Right lobe of liver (tissue), 6 donors: ENCODE results near the gene DCAF10. TPM values are rescaled to one million over a fixed set of nuclear protein-coding genes. Genes with fewer than 3 reads are reported as not detected.
A peak's percentile ranks its signal among the peaks of the same experiment; 100 is the strongest.
"Not testable (repeated sequence)": the region's sequence is repeated elsewhere in the genome, so short reads cannot be mapped to it uniquely, and the experiment has no call there.

ENCODE experiments used
- ATAC-seq, 4 donors: fragments of 200-7000 bp; cut with Tn5 transposase; one replicate each; pipeline ENCODE4 v1.9.1; 2020; ENCODE audit warnings: mild to moderate bottlenecking in 4 of 4, moderate library complexity in 4 of 4
- DNase-seq, 3 donors: peaks; one replicate each; pipeline ENCODE4 v3.0.0-alpha.2; 2020
- H3K27ac ChIP-seq, 3 donors: fragments of 200-600 bp; one replicate each; pipeline ENCODE4 v1.8.0; 2022
- H3K27me3 ChIP-seq, 2 donors: fragments of 200-600 bp; one replicate each; pipeline ENCODE4 v1.8.0; 2022
- H3K36me3 ChIP-seq, 4 donors: fragments of 200-600 bp; sonication (generic) in 1 of 4; one replicate each; pipeline versions ENCODE4 v1.5.1 to v1.8.0; 2017 to 2022; ENCODE audit warnings: control low read depth in 1 of 4
- H3K4me1 ChIP-seq, 4 donors: fragments of 200-600 bp; sonication (generic) in 1 of 4; one replicate each; pipeline versions ENCODE4 v1.5.1 to v1.8.0; 2017 to 2022; ENCODE audit warnings: control low read depth in 1 of 4
- H3K4me3 ChIP-seq, 3 donors: fragments of 200-600 bp; one replicate each; pipeline ENCODE4 v1.8.0; 2022
- H3K9me3 ChIP-seq, 4 donors: fragments of 200-600 bp; sonication (generic) in 1 of 4; one replicate each; pipeline versions ENCODE4 v1.5.1 to v1.8.0; 2017 to 2022; ENCODE audit warnings: control low read depth in 1 of 4
- CTCF ChIP-seq, 4 donors: fragments of 200-600 bp in 3 of 4; fragments of 450-650 bp in 1 of 4; IDR thresholded peaks; one replicate each; pipeline versions ENCODE4 v1.5.1 to v1.8.0; 2016 to 2022; ENCODE audit warnings: antibody characterized with exemption in 4 of 4, mild to moderate bottlenecking in 2 of 4
- POLR2A ChIP-seq: fragments of 450-650 bp; IDR thresholded peaks from one replicate; pipeline ENCODE4 v1.6.1; 2017; ENCODE audit warnings: antibody characterized with exemption, mild to moderate bottlenecking
- WGBS: methylation state at CpG from one replicate; pipeline ENCODE4 v1.1.6; 2018; ENCODE audit warnings: low coverage, low lambda C conversion rate; ENCODE audit not compliant: insufficient coverage; ENCODE audit errors: missing lambda C conversion rate; 5-methylcytosine and 5-hydroxymethylcytosine counted together
- intact Hi-C, 2 donors: fragments of 100-400 bp; cut with DNase I; formaldehyde crosslinking; loops; one replicate each; pipeline versions ENCODE4 v1.11.2 to v1.14.1; 2022
- total RNA-seq, 6 experiments: library from RNA; depleted of rRNA in 2 of 6; stranded (reverse); fragments of >200 nt in 2 of 6; fragmentation: NEBNext Ultra II Directional in 3 of 6; extraction: Animal tissue kit (Norgen Biotek cat#: 25700) in 3 of 6; gene quantifications; one replicate each; pipeline versions ENCODE4 v1.1.0 to v1.2.4, GENCODE V29; 2016 to 2023
- donor health status: DM: no; HTN: yes; CAD: no.
- donor health status: DM: no; HTN: no; CAD: no.
- donor health status: DM: no; HTN: no; CAD: no.
- donor health status: DM: no; HTN: yes; CAD: no.
- donor health status: DM: no; HTN: yes; CAD: no.

The DCAF10 gene
- total RNA-seq, 6 experiments from 2014 or later, result 20.1 to 28.3 (median 23.1) TPM

- no peaks in the 10 kb centered on the region for H3K27me3 ChIP-seq
- ATAC-seq, result peak; percentile 48 to 76 (median 70)
- peaks cover 0 to 4% (median 0%) of the 10 kb centered on the region in 4 donors for H3K36me3 ChIP-seq
- H3K4me1 ChIP-seq, result peaks cover 0 to 16% (median 6%) of the 10 kb centered on the region in 4 donors
- peak overlapping the region; percentile 72 to 89 (median 81) for H3K27ac ChIP-seq
- DNase-seq, result peak; percentile 44 to 70 (median 62)
- peaks cover 0 to 6% (median 0%) of the 10 kb centered on the region in 4 donors for H3K9me3 ChIP-seq
- intact Hi-C loops, result loop anchor here in 1 of 2 donors (2.0 kb wide), 1 partner anchor 17 kb away; the partner anchor contains the start of gene EXOSC3
- WGBS, result no CpG with 5 or more reads among the region's 45 CpGs
- TF ChIP-seq CTCF (IDR thresholded peaks at IDR 0.05), result no peak
- no peak for TF ChIP-seq POLR2A
- peak overlapping the region; percentile 72 to 98 (median 94) for H3K4me3 ChIP-seq
Observed at GRCh38 chr9:37801287-37801850, 772 bp downstream of the DCAF10 start.

GRCh38 chr9:37801959-37802711 is 1.5 kb downstream of the DCAF10 start:
- H3K4me3 ChIP-seq, result peak overlapping the region; percentile 72 to 98 (median 94)
- peaks cover 0 to 4% (median 0%) of the 10 kb centered on the region in 4 donors for H3K36me3 ChIP-seq
- intact Hi-C loops, result loop anchor here in 1 of 2 donors (2.0 kb wide), 1 partner anchor 17 kb away; the partner anchor contains the start of gene EXOSC3
- WGBS, result 43% methylated on average over 10 of the region's 10 CpGs
- DNase-seq (no peak), ATAC-seq (no peak)
- H3K27me3 ChIP-seq, result no peaks in the 10 kb centered on the region
- peaks cover 0 to 6% (median 0%) of the 10 kb centered on the region in 4 donors for H3K9me3 ChIP-seq
- TF ChIP-seq POLR2A (no peak), CTCF (IDR thresholded peaks at IDR 0.05) (no peak)
- H3K4me1 ChIP-seq, result peaks cover 0 to 16% (median 6%) of the 10 kb centered on the region in 4 donors
- H3K27ac ChIP-seq, result peak overlapping the region in 1 of 3 donors; percentile 81

GRCh38 chr9:37806271-37806670 is 5.7 kb downstream of the DCAF10 start:
- DNase-seq, result no peak
- 41% methylated on average over 3 of the region's 4 CpGs for WGBS
- intact Hi-C loops, result no loop called here

GRCh38 chr9:37809676-37810075 is 9.1 kb downstream of the DCAF10 start:
- H3K36me3 ChIP-seq, H3K9me3 ChIP-seq, ATAC-seq, H3K4me3 ChIP-seq, H3K27me3 ChIP-seq, H3K27ac ChIP-seq, intact Hi-C loops, DNase-seq, H3K4me1 ChIP-seq: not testable (repeated sequence)
- 93% methylated on average over 11 of the region's 15 CpGs for WGBS

More at GRCh38 chr9:37806271-37806670, 5.7 kb downstream of the DCAF10 start:
- H3K4me3 ChIP-seq, result no peak overlapping the region
- TF ChIP-seq CTCF (IDR thresholded peaks at IDR 0.05) (no peak), POLR2A (no peak)
- H3K27me3 ChIP-seq, result no peaks in the 10 kb centered on the region
- H3K9me3 ChIP-seq, result peaks cover 0 to 6% (median 0%) of the 10 kb centered on the region in 4 donors
- H3K36me3 ChIP-seq, result peaks cover 0 to 4% (median 0%) of the 10 kb centered on the region in 4 donors
- H3K4me1 ChIP-seq, result peaks cover 0 to 16% (median 6%) of the 10 kb centered on the region in 4 donors
- ATAC-seq, result no peak
- H3K27ac ChIP-seq, result no peak overlapping the region
